ENCODE measurements around the gene ROM1. TPM values are rescaled to one million over a fixed set of nuclear protein-coding genes. Genes with fewer than 3 reads are reported as not detected.

The ROM1 gene
- total and polyA plus RNA-seq, 8 donors, result 0.29 to 13.0 (median 4.6) TPM; not detected in 1

DNA sequence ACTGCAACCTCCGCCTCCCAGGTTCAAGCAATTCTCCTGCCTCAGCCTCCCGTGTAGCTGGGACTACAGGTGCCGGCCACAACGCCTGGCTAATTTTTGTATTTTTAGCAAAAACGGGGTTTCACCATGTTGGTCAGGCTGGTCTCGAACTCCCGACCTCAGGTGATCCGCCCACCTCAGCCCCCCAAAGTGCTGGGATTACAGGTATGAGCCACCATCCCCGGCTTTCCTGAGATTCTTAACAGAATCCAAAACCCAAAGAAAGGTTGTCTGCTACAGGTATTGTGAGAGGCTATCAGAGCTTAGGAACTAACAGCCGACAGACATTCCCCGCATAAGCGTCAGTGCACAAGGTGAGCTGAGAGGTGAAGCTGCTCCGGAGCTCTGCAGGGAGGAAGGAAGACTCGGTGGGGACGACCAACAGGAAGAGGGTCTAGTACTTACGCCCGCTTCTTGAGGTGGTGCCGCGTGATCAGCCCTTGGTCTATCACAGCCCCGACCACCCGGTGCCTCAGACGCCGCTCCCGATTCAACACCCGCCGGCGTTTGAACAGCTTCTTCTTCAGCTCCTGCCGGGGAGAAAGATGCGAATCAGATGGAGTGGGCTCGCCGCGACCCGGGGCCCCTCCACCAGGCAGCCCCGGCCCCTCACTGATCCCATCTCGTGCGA lies 51.5 kb downstream of the ROM1 start:
- 2 to 6% (median 2%) methylated on average over 12 to 36 of the region's 36 CpGs for WGBS, 5 donors
- peak overlapping the region; percentile 91 to 97 (median 94) for H3K27ac ChIP-seq
- peaks cover 9 to 42% (median 29%) of the 10 kb centered on the region in 4 donors for H3K36me3 ChIP-seq
- no peaks in the 10 kb centered on the region for H3K27me3 ChIP-seq
- DNase-seq, result peak; percentile 55 to 89
- intact Hi-C loops (cut with DNase I; ENCODE audit: low total_unique reads), result no loop called here
- H3K4me3 ChIP-seq, result peak overlapping the region; percentile 78 to 94 (median 83)
- TF ChIP-seq EP300 (IDR thresholded peaks at IDR 0.05), result no peak
- TF ChIP-seq, protein P1, sequence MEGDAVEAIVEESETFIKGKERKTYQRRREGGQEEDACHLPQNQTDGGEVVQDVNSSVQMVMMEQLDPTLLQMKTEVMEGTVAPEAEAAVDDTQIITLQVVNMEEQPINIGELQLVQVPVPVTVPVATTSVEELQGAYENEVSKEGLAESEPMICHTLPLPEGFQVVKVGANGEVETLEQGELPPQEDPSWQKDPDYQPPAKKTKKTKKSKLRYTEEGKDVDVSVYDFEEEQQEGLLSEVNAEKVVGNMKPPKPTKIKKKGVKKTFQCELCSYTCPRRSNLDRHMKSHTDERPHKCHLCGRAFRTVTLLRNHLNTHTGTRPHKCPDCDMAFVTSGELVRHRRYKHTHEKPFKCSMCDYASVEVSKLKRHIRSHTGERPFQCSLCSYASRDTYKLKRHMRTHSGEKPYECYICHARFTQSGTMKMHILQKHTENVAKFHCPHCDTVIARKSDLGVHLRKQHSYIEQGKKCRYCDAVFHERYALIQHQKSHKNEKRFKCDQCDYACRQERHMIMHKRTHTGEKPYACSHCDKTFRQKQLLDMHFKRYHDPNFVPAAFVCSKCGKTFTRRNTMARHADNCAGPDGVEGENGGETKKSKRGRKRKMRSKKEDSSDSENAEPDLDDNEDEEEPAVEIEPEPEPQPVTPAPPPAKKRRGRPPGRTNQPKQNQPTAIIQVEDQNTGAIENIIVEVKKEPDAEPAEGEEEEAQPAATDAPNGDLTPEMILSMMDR (IDR thresholded peaks at IDR 0.05), result no peak
- TF ChIP-seq POLR2AphosphoS5 (IDR thresholded peaks at IDR 0.05), result no peak
- no peak for TF ChIP-seq POLR2A (IDR thresholded peaks at IDR 0.05)
- H3K9me3 ChIP-seq, result no peaks in the 10 kb centered on the region
- peaks cover 24 to 57% (median 50%) of the 10 kb centered on the region in 4 donors for H3K4me1 ChIP-seq

Small RNA genes lying within 50 kb of the gene (small RNA-seq; reads per million reads assigned to genes)
- gene AP001458.1 (0 reads per million in 4 donors), gene MIR6747 (0 reads per million in 4 donors)

Other genes with a start within 250 kb of the ROM1 start
- gene SCGB1A1, start 194.2 kb upstream of the ROM1 start, total RNA-seq, result 10 to 100 TPM in 1 of 5 donors, 1 to 10 TPM in 1, not detected in 3; 2.6 to 11.2 TPM
- gene SCGB1A1, start 194.2 kb upstream of the ROM1 start, polyA plus RNA-seq, result 10 to 100 TPM in 1 of 3 donors, not detected in 2; 53.9 TPM
- 100 to 1,000 TPM; 550 to 693 (median 622) TPM for gene AHNAK, start 66.5 kb upstream of the ROM1 start, total RNA-seq
- gene AHNAK, start 66.5 kb upstream of the ROM1 start, polyA plus RNA-seq, result 10 to 100 TPM; 37.4 to 76.8 (median 60.3) TPM
- 1,000 to 10,000 TPM in 1 of 5 donors, 100 to 1,000 TPM in 4; 671 to 1,412 (median 779) TPM for gene EEF1G, start 39.4 kb upstream of the ROM1 start, total RNA-seq
- gene EEF1G, start 39.4 kb upstream of the ROM1 start, polyA plus RNA-seq, result 1,000 to 10,000 TPM; 1,415 to 1,760 (median 1,525) TPM
- 10 to 100 TPM in 3 of 5 donors, 1 to 10 TPM in 2; 6.1 to 36.2 (median 12.3) TPM for gene TUT1, start 21.7 kb upstream of the ROM1 start, total RNA-seq
- 10 to 100 TPM; 13.3 to 18.9 (median 16.3) TPM for gene TUT1, start 21.7 kb upstream of the ROM1 start, polyA plus RNA-seq
- gene MTA2, start 11.4 kb upstream of the ROM1 start, total RNA-seq, result 100 to 1,000 TPM in 1 of 5 donors, 10 to 100 TPM in 4; 53.9 to 110 (median 85.3) TPM
- gene MTA2, start 11.4 kb upstream of the ROM1 start, polyA plus RNA-seq, result 10 to 100 TPM; 32.8 to 44.6 (median 34.7) TPM
- gene EML3, start 482 bp upstream of the ROM1 start, total RNA-seq, result 100 to 1,000 TPM in 1 of 5 donors, 10 to 100 TPM in 4; 24.4 to 112 (median 51.8) TPM
- gene EML3, start 482 bp upstream of the ROM1 start, polyA plus RNA-seq, result 10 to 100 TPM; 68.1 to 71.3 (median 69.2) TPM
- 10 to 100 TPM in 4 of 5 donors, 1 to 10 TPM in 1; 5.2 to 50.8 (median 13.8) TPM for gene B3GAT3, start 8.7 kb downstream of the ROM1 start, total RNA-seq
- 10 to 100 TPM; 18.5 to 38.8 (median 27.6) TPM for gene B3GAT3, start 8.7 kb downstream of the ROM1 start, polyA plus RNA-seq
- gene GANAB, start 33.4 kb downstream of the ROM1 start, total RNA-seq, result 100 to 1,000 TPM in 2 of 5 donors, 10 to 100 TPM in 3; 66.0 to 155 (median 95.5) TPM
- 10 to 100 TPM; 21.4 to 70.7 (median 66.2) TPM for gene GANAB, start 33.4 kb downstream of the ROM1 start, polyA plus RNA-seq
- 10 to 100 TPM in 4 of 5 donors, 1 to 10 TPM in 1; 5.8 to 16.7 (median 15.1) TPM for gene INTS5, start 40.0 kb downstream of the ROM1 start, total RNA-seq
- 1 to 10 TPM; 5.9 to 7.2 (median 7.2) TPM for gene INTS5, start 40.0 kb downstream of the ROM1 start, polyA plus RNA-seq
- 10 to 100 TPM in 4 of 5 donors, 1 to 10 TPM in 1; 5.8 to 58.2 (median 27.2) TPM for gene C11orf98, start 52.0 kb downstream of the ROM1 start, total RNA-seq
- gene C11orf98, start 52.0 kb downstream of the ROM1 start, polyA plus RNA-seq, result 100 to 1,000 TPM; 112 to 179 (median 139) TPM
- gene CSKMT, start 52.1 kb downstream of the ROM1 start, total RNA-seq, result 1 to 10 TPM in 4 of 5 donors, not detected in 1; 3.5 to 7.6 (median 4.9) TPM
- 10 to 100 TPM in 2 of 3 donors, 1 to 10 TPM in 1; 8.7 to 25.5 (median 19.9) TPM for gene CSKMT, start 52.1 kb downstream of the ROM1 start, polyA plus RNA-seq
- 10 to 100 TPM in 2 of 5 donors, 1 to 10 TPM in 3; 4.2 to 49.8 (median 8.1) TPM for gene UQCC3, start 58.4 kb downstream of the ROM1 start, total RNA-seq
- 10 to 100 TPM; 16.2 to 30.3 (median 20.9) TPM for gene UQCC3, start 58.4 kb downstream of the ROM1 start, polyA plus RNA-seq
- gene LBHD1, start 59.0 kb downstream of the ROM1 start, total RNA-seq, result 10 to 100 TPM in 3 of 5 donors, 1 to 10 TPM in 1, under 1 TPM in 1; 0.45 to 56.6 (median 10.3) TPM
- 1 to 10 TPM; 4.9 to 6.8 (median 5.5) TPM for gene LBHD1, start 59.0 kb downstream of the ROM1 start, polyA plus RNA-seq
- gene UBXN1, start 65.8 kb downstream of the ROM1 start, total RNA-seq, result 100 to 1,000 TPM in 3 of 5 donors, 10 to 100 TPM in 2; 78.6 to 236 (median 151) TPM
- gene UBXN1, start 65.8 kb downstream of the ROM1 start, polyA plus RNA-seq, result 100 to 1,000 TPM; 113 to 236 (median 194) TPM
- 10 to 100 TPM in 2 of 5 donors, 1 to 10 TPM in 3; 4.0 to 20.0 (median 8.2) TPM for gene LRRN4CL, start 76.3 kb downstream of the ROM1 start, total RNA-seq
- 1 to 10 TPM; 1.6 to 4.6 (median 1.8) TPM for gene LRRN4CL, start 76.3 kb downstream of the ROM1 start, polyA plus RNA-seq
- 100 to 1,000 TPM in 3 of 5 donors, 10 to 100 TPM in 2; 29.9 to 144 (median 110) TPM for gene BSCL2, start 94.2 kb downstream of the ROM1 start, total RNA-seq
- 10 to 100 TPM; 63.4 to 95.9 (median 92.6) TPM for gene BSCL2, start 94.2 kb downstream of the ROM1 start, polyA plus RNA-seq
- gene GNG3, start 94.4 kb downstream of the ROM1 start, total RNA-seq, result not detected
- gene GNG3, start 94.4 kb downstream of the ROM1 start, polyA plus RNA-seq, result under 1 TPM in 1 of 3 donors, not detected in 2; 0.75 TPM
- gene HNRNPUL2, start 114.2 kb downstream of the ROM1 start, total RNA-seq, result 10 to 100 TPM; 10.3 to 73.5 (median 36.0) TPM
- gene HNRNPUL2, start 114.2 kb downstream of the ROM1 start, polyA plus RNA-seq, result 10 to 100 TPM; 25.1 to 28.6 (median 27.3) TPM
- 10 to 100 TPM in 1 of 5 donors, 1 to 10 TPM in 3, under 1 TPM in 1; 0.89 to 26.6 (median 8.2) TPM for gene TTC9C, start 115.2 kb downstream of the ROM1 start, total RNA-seq
- gene TTC9C, start 115.2 kb downstream of the ROM1 start, polyA plus RNA-seq, result 10 to 100 TPM; 16.6 to 33.6 (median 26.0) TPM
- gene ZBTB3, start 140.9 kb downstream of the ROM1 start, total RNA-seq, result 10 to 100 TPM in 2 of 5 donors, 1 to 10 TPM in 2, not detected in 1; 4.2 to 16.5 (median 9.5) TPM
- 1 to 10 TPM; 3.3 to 6.9 (median 3.4) TPM for gene ZBTB3, start 140.9 kb downstream of the ROM1 start, polyA plus RNA-seq
- 10 to 100 TPM in 4 of 5 donors, 1 to 10 TPM in 1; 3.8 to 95.5 (median 23.9) TPM for gene POLR2G, start 148.3 kb downstream of the ROM1 start, total RNA-seq
- gene POLR2G, start 148.3 kb downstream of the ROM1 start, polyA plus RNA-seq, result 100 to 1,000 TPM in 1 of 3 donors, 10 to 100 TPM in 2; 85.8 to 119 (median 88.7) TPM
- gene TAF6L, start 158.1 kb downstream of the ROM1 start, total RNA-seq, result 10 to 100 TPM in 4 of 5 donors, 1 to 10 TPM in 1; 4.6 to 35.0 (median 11.0) TPM
- 10 to 100 TPM in 2 of 3 donors, 1 to 10 TPM in 1; 7.5 to 19.7 (median 19.3) TPM for gene TAF6L, start 158.1 kb downstream of the ROM1 start, polyA plus RNA-seq
- 100 to 1,000 TPM in 1 of 5 donors, 10 to 100 TPM in 3, not detected in 1; 26.1 to 135 (median 85.5) TPM for gene TMEM179B, start 174.1 kb downstream of the ROM1 start, total RNA-seq
- 10 to 100 TPM; 28.3 to 68.6 (median 32.1) TPM for gene TMEM179B, start 174.1 kb downstream of the ROM1 start, polyA plus RNA-seq
- 10 to 100 TPM in 2 of 5 donors, 1 to 10 TPM in 1, under 1 TPM in 1, not detected in 1; 0.89 to 14.9 (median 10.7) TPM for gene TMEM223, start 178.7 kb downstream of the ROM1 start, total RNA-seq
- 10 to 100 TPM; 10.2 to 28.2 (median 17.7) TPM for gene TMEM223, start 178.7 kb downstream of the ROM1 start, polyA plus RNA-seq
- 10 to 100 TPM; 30.7 to 83.5 (median 56.5) TPM for gene NXF1, start 192.2 kb downstream of the ROM1 start, total RNA-seq
- 100 to 1,000 TPM in 1 of 3 donors, 10 to 100 TPM in 2; 23.5 to 138 (median 49.6) TPM for gene NXF1, start 192.2 kb downstream of the ROM1 start, polyA plus RNA-seq
- gene STX5, start 218.8 kb downstream of the ROM1 start, total RNA-seq, result 10 to 100 TPM in 4 of 5 donors, 1 to 10 TPM in 1; 8.2 to 48.1 (median 24.2) TPM
- gene STX5, start 218.8 kb downstream of the ROM1 start, polyA plus RNA-seq, result 10 to 100 TPM; 21.7 to 44.6 (median 29.3) TPM
- not detected for gene TEX54, start 219.6 kb downstream of the ROM1 start, total RNA-seq
- not detected for gene TEX54, start 219.6 kb downstream of the ROM1 start, polyA plus RNA-seq
- 10 to 100 TPM; 27.7 to 57.6 (median 41.2) TPM for gene WDR74, start 226.3 kb downstream of the ROM1 start, total RNA-seq
- 10 to 100 TPM; 47.2 to 67.9 (median 48.8) TPM for gene WDR74, start 226.3 kb downstream of the ROM1 start, polyA plus RNA-seq

Measured in stomach (tissue), 9 donors.